Measurements from ENCODE around the gene UBE2D3.

- no peak for TF ChIP-seq CTCF (IDR thresholded peaks at IDR 0.05)
- no peak for TF ChIP-seq EP300 (IDR thresholded peaks at IDR 0.05)
- TF ChIP-seq POLR2A (IDR thresholded peaks at IDR 0.05): no peak
- no peak for TF ChIP-seq POLR2AphosphoS5 (IDR thresholded peaks at IDR 0.05)
Measured at GRCh38 chr4:102787944-102788343, 39.4 kb downstream of the UBE2D3 start.

All from gastroesophageal sphincter (tissue), 3 donors.